ENCODE data around the gene SFTPB.

The SFTPB gene

GRCh38 chr2:85611705-85612587 lies 56.1 kb downstream of the SFTPB start, which contains the start of gene C2orf68:
TSS of gene C2orf68 (minus strand) at chr2:85612066. CDS start at chr2:85611984, 82 bp downstream.
- DNase-seq (ENCODE audit: low read depth): peak; percentile 74

GRCh38 chr2:85611217-85611704 lies 56.7 kb downstream of the SFTPB start:
- no peak for DNase-seq (ENCODE audit: low read depth)

All from stromal cell of bone marrow (primary cell).